ENCODE measurements around the gene GALNT11. TPM values are rescaled to one million over a fixed set of nuclear protein-coding genes. Genes with fewer than 3 reads are reported as not detected.

The GALNT11 gene
- total and polyA plus RNA-seq, 9 of the 15 experiments (the other 6 are each of a cell fraction or from before 2014, with no cell fraction given), result 8.2 to 59.5 (median 36.5) TPM

DNA sequence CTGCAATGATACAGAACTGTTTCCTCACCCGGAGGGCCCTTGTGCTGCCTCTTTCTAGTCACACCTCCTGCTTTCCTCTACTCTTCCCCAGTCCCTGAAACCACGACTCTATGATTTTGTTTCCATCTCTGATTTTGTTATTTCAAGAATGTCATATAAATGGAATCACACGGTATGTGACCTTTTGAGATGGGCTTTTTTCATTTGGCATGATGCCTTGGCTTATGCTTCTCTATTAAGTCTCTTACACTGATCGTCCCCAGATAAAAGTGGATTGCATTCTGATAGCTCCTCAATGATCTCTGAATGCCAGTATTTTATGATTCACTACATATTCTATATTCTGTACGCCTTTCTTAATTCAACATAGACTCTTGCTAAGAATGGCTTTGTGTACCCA, 78.2 kb downstream of the GALNT11 start:
- no peak overlapping the region for H3K4me3 ChIP-seq
- ChIA-PET POLR2A (interaction anchor here (1.1 kb wide), 1 partner anchor 12 kb away, joined by 3 read pairs; no protein-coding TSS in a partner anchor), CTCF (ENCODE audit: low intra/inter-chr PET ratio) (no interaction called here)
- in situ Hi-C loops (cut with MboI) (no loop called here), intact Hi-C loops (cut with micrococcal nuclease) (no loop called here)
- no peak overlapping the region for H3K4me2 ChIP-seq (ENCODE audit: insufficient read depth, low read length)
- no peaks in the 10 kb centered on the region for H3K9me1 ChIP-seq (ENCODE audit: control insufficient read depth, insufficient read depth, low read length)
- TF ChIP-seq, protein P1, sequence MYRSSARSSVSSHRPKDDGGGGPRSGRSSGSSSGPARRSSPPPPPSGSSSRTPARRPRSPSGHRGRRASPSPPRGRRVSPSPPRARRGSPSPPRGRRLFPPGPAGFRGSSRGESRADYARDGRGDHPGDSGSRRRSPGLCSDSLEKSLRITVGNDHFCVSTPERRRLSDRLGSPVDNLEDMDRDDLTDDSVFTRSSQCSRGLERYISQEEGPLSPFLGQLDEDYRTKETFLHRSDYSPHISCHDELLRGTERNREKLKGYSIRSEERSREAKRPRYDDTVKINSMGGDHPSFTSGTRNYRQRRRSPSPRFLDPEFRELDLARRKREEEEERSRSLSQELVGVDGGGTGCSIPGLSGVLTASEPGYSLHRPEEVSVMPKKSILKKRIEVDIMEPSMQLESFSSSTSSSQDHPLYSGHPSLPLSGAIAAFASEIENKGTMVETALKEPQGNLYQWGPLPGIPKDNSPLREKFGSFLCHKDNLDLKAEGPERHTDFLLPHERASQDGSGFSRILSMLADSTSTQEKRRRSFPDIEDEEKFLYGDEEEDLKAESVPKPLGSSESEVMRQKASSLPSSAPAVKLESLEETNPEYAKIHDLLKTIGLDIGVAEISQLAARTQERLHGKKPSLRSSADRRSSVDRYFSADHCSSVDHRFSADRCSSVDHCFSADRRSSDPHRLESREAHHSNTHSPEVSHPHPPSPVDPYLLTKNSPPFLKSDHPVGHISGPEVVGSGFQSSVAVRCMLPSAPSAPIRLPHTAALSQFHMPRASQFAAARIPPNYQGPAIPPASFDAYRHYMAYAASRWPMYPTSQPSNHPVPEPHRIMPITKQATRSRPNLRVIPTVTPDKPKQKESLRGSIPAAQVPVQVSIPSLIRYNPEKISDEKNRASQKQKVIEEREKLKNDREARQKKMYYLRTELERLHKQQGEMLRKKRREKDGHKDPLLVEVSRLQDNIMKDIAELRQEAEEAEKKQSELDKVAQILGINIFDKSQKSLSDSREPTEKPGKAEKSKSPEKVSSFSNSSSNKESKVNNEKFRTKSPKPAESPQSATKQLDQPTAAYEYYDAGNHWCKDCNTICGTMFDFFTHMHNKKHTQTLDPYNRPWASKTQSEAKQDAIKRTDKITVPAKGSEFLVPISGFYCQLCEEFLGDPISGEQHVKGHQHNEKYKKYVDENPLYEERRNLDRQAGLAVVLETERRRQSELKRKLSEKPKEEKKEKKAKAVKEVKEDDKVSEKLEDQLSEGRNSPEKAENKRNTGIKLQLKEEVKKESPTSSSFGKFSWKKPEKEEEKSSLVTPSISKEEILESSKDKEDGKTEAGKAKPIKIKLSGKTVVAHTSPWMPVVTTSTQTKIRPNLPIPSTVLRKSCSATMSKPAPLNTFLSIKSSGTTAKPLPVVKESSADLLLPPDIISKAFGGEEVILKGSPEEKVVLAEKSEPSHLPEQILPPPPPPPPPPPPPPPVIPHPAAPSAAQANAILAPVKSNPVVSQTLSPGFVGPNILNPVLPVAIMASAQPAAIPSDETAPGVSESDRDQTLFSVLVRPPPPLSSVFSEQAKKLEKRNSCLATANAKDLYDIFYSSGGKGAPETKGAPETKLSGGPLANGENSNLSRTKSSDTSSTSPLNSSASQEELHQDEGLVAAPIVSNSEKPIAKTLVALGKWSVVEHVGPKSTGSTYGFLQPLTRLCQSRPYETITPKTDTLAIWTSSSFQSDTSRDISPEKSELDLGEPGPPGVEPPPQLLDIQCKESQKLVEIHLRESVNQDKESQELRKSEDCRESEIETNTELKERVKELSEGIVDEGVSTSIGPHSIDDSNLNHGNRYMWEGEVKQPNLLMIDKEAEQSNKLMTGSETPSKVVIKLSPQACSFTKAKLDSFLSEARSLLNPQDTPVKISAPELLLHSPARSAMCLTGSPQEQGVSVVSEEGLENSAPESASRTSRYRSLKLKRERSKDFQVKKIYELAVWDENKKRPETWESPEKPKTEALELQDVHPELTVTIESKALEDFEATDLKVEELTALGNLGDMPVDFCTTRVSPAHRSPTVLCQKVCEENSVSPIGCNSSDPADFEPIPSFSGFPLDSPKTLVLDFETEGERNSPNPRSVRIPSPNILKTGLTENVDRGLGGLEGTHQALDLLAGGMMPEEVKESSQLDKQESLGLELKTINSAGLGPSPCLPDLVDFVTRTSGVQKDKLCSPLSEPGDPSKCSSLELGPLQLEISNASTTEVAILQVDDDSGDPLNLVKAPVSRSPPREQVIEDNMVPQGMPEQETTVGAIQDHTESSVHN (IDR thresholded peaks at IDR 0.05; ENCODE audit: borderline replicate concordance in 1 of 2, low read depth in 1 of 2), result no peak
- TF ChIP-seq SMARCA5 (IDR thresholded peaks at IDR 0.05) (no peak), EZH2 (IDR thresholded peaks at IDR 0.05; ENCODE audit: borderline replicate concordance, low read depth, low read length) (no peak), ZNF134 (CRISPR knock-in tag; conservative IDR thresholded peaks at IDR 0.05) (no peak), TAF9B (IDR thresholded peaks at IDR 0.05; ENCODE audit: partially characterized antibody) (no peak)
- FAIRE-seq (no peak), ATAC-seq (no peak), DNase-seq (ENCODE audit: extremely low read depth in 1 of 4, low spot score in 3 of 4) (no peak)
- H3K36me3 ChIP-seq (ENCODE audit: control insufficient read depth, insufficient read depth, low read length), result peaks cover 25% of the 10 kb centered on the region
- H3K9me3 ChIP-seq (replicated peaks; ENCODE audit: control insufficient read depth, insufficient read depth, low read depth, low read length), result no peaks in the 10 kb centered on the region
- 0 out of 5 replicates have a peak, but pooled peaks cover 0 to 2% of the 10 kb centered on the region in 2 experiments for H3K4me1 ChIP-seq (replicated peaks in 1 of 2; ENCODE audit: control insufficient read depth in 2 of 2, insufficient read depth in 2 of 2, low read length in 2 of 2)
- H2AFZ ChIP-seq (ENCODE audit: low read depth, low read length), result no peak overlapping the region
- H3K27ac ChIP-seq (ENCODE audit: extremely low read depth, low read depth, low read length), result no peak overlapping the region
- no TSS peak for BruUV-seq (replicated peaks)
- no peaks in the 10 kb centered on the region for H3K79me2 ChIP-seq (ENCODE audit: control insufficient read depth, insufficient read depth, low read length)
- H3K9ac ChIP-seq (ENCODE audit: insufficient read depth in 1 of 2, low read depth in 2 of 2, low read length in 2 of 2), result no peak overlapping the region
- H4K20me1 ChIP-seq (replicated peaks; ENCODE audit: control insufficient read depth, insufficient read depth, low read length), result no peaks in the 10 kb centered on the region
- 81% methylated on average over 5 of the region's 5 CpGs for WGBS (ENCODE audit: insufficient coverage, low coverage, missing lambda C conversion rate)
- H3K27me3 ChIP-seq (ENCODE audit: control insufficient read depth in 2 of 2, insufficient read depth in 2 of 2, low read length in 2 of 2), result no peaks in the 10 kb centered on the region
